HuH-7 (cell line): ENCODE results near the gene IFITM10.

Experiments used
- DNase-seq: peaks from one replicate; pipeline ENCODE4 v3.0.0; 2011; ENCODE audit warnings: low spot score

Gene IFITM10

GRCh38 chr11:1750481-1750839 is at the start of gene IFITM10:
Gene IFITM10, minus strand, starts transcription at chr11:1750595. Its CDS starts 153 bp downstream, at chr11:1750442.
- no peak for DNase-seq

- DNase-seq: no peak
Measured at GRCh38 chr11:1797391-1798125, 47.2 kb upstream of the IFITM10 start.

GRCh38 chr11:1796413-1797011 is 46.1 kb upstream of the IFITM10 start:
- no peak for DNase-seq

- DNase-seq: no peak
Measured at GRCh38 chr11:1793081-1793480, 42.7 kb upstream of the IFITM10 start.

GRCh38 chr11:1792461-1792860 is 42.1 kb upstream of the IFITM10 start:
- no peak for DNase-seq

GRCh38 chr11:1791912-1792311 is 41.5 kb upstream of the IFITM10 start:
- DNase-seq: no peak

GRCh38 chr11:1786466-1786865 is 36.1 kb upstream of the IFITM10 start:
- no peak for DNase-seq

- no peak for DNase-seq
Measured at GRCh38 chr11:1785749-1786413, 35.5 kb upstream of the IFITM10 start.

GRCh38 chr11:1784761-1785650 is 34.6 kb upstream of the IFITM10 start:
- DNase-seq: no peak

GRCh38 chr11:1783725-1784529 is 33.5 kb upstream of the IFITM10 start:
- no peak for DNase-seq

GRCh38 chr11:1782831-1783724 is 32.7 kb upstream of the IFITM10 start:
- DNase-seq: no peak

- DNase-seq: no peak
Measured at GRCh38 chr11:1782031-1782590, 31.7 kb upstream of the IFITM10 start.

GRCh38 chr11:1781593-1781975 is 31.2 kb upstream of the IFITM10 start:
- no peak for DNase-seq

GRCh38 chr11:1780700-1781592 is 30.6 kb upstream of the IFITM10 start:
- no peak for DNase-seq

- DNase-seq: no peak
Measured at GRCh38 chr11:1779806-1780699, 29.7 kb upstream of the IFITM10 start.

- no peak for DNase-seq
Measured at GRCh38 chr11:1779034-1779805, 28.8 kb upstream of the IFITM10 start.
